HG02870 (cell line): ENCODE measurements around the gene IPO7.

Source experiments
- ATAC-seq: cut with Tn5 transposase; IDR thresholded peaks from one replicate; pipeline ENCODE4 v1.9.1; 2021; ENCODE audit warnings: mild to moderate bottlenecking, moderate library complexity; ENCODE audit not compliant: unreplicated experiment

The IPO7 gene

GRCh38 chr11:9489080-9489765 lies 104.8 kb downstream of the IPO7 start:
- no peak for ATAC-seq

- no peak for ATAC-seq
Observed at GRCh38 chr11:9490376-9490775, 105.9 kb downstream of the IPO7 start.

- ATAC-seq: no peak
Observed at GRCh38 chr11:9493492-9493891, 109.0 kb downstream of the IPO7 start.

- no peak for ATAC-seq
Observed at GRCh38 chr11:9494316-9494715, 109.9 kb downstream of the IPO7 start.

DNA sequence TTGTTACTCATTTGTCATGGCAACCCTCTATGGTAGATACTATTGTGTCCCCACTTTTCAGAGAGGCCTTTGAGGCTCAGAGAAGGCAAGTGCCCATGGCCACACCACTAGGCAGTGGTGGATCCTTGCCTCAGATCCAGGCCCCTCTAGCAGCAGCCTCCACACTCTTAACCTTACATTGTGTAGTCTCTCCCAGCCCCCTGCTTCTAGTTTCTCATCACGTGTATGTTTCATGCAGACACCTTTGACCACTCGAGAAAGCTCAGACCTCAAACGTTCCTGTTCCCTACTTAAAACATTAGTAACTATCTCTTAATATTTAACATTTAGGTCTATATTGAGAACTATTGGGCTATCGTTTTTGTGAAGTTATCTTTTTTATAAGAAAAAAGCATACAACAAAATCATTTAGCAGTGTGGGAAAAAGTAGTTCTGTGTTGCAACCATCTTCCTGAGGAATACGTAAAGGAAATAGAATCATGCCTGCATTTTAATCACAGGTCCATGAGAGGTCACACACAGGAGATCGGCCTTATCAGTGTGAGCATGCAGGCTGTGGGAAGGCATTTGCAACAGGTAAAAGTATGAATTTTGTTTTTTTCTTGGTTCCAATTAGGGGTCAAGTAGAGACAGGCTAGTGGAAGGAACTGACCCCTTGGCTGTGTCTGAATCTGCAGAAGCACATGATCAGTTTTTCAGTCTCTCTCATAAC lies 111.5 kb downstream of the IPO7 start:
- no peak for ATAC-seq
